ENCODE results near the gene ITGA1.

The ITGA1 gene

GRCh38 chr5:52981507-52981906 is 193.8 kb downstream of the ITGA1 start:
- TF ChIP-seq ZNF37A (tag by site-specific recombination; IDR thresholded peaks at IDR 0.05) (no peak), ZNF211 (tag by site-specific recombination; IDR thresholded peaks at IDR 0.05; ENCODE audit: low read depth) (no peak), ZSCAN30 (tag by site-specific recombination; IDR thresholded peaks at IDR 0.05) (no peak), ZNF311 (tag by site-specific recombination; IDR thresholded peaks at IDR 0.05; ENCODE audit: borderline replicate concordance) (no peak), KLF10 (tag by site-specific recombination; IDR thresholded peaks at IDR 0.05) (no peak), ZNF76 (tag by site-specific recombination; IDR thresholded peaks at IDR 0.05; ENCODE audit: borderline replicate concordance, low read depth) (no peak), ZFP3 (tag by site-specific recombination; IDR thresholded peaks at IDR 0.05; ENCODE audit: low read depth) (no peak), ZNF174 (tag by site-specific recombination; IDR thresholded peaks at IDR 0.05) (no peak), ZSCAN23 (tag by site-specific recombination; IDR thresholded peaks at IDR 0.05) (no peak), PRDM1 (tag by site-specific recombination; IDR thresholded peaks at IDR 0.05) (no peak), ZNF837 (tag by site-specific recombination; IDR thresholded peaks at IDR 0.05) (no peak), ZNF280D (tag by site-specific recombination; IDR thresholded peaks at IDR 0.05) (no peak), HOXC10 (CRISPR knock-in tag; IDR thresholded peaks at IDR 0.05) (no peak), ATF2 (tag by site-specific recombination; IDR thresholded peaks at IDR 0.05; ENCODE audit: low read depth) (no peak), ZNF362 (tag by site-specific recombination; IDR thresholded peaks at IDR 0.05) (no peak), ZNF747 (tag by site-specific recombination; IDR thresholded peaks at IDR 0.05) (no peak), INSM2 (tag by site-specific recombination; IDR thresholded peaks at IDR 0.05) (no peak), ZSCAN18 (tag by site-specific recombination; IDR thresholded peaks at IDR 0.05) (no peak), REST (tag by site-specific recombination; IDR thresholded peaks at IDR 0.05) (no peak)
- ChIA-PET POLR2A (no interaction called here), CTCF (no interaction called here)
- Histone ChIP-seq H3K27ac (ENCODE audit: extremely low read depth, low read depth, low read length) (no peak overlapping the region), H3K4me3 (ENCODE audit: low read depth, low read length) (no peak overlapping the region), H3K9me3 (ENCODE audit: control insufficient read depth, insufficient read depth, low read depth, low read length) (no peaks in the 10 kb centered on the region), H3K36me3 (ENCODE audit: control insufficient read depth in 2 of 2, insufficient read depth in 1 of 2, low read length in 2 of 2) (no peaks in the 10 kb centered on the region), H3K4me1 (ENCODE audit: control insufficient read depth, insufficient read depth, low read length) (peaks cover 8% of the 10 kb centered on the region)
